IPS DF 19.7 (cell line): ENCODE measurements around the gene ENTPD2.

ENCODE experiments used
- DNase-seq: peaks from one replicate; pipeline ENCODE4 v3.0.0-alpha.2; 2013; ENCODE audit warnings: low read depth, low spot score

The ENTPD2 gene

GRCh38 chr9:137079401-137079787 lies 25.5 kb upstream of the ENTPD2 start:
- no peak for DNase-seq

GRCh38 chr9:137078701-137079400 lies 25.0 kb upstream of the ENTPD2 start:
- DNase-seq: no peak

GRCh38 chr9:137077758-137078693 lies 24.2 kb upstream of the ENTPD2 start:
- DNase-seq: no peak

- DNase-seq: no peak
These were observed 23.3 kb upstream of the ENTPD2 start, which contains the start of gene UAP1L1 for GRCh38 chr9:137077010-137077747. Gene UAP1L1, plus strand, starts transcription at chr9:137077517. Its CDS starts 16 bp downstream, at chr9:137077533.

- no peak for DNase-seq
These were observed 22.8 kb upstream of the ENTPD2 start for GRCh38 chr9:137076636-137077009.

GRCh38 chr9:137075275-137075775 lies 21.5 kb upstream of the ENTPD2 start:
- no peak for DNase-seq

- no peak for DNase-seq
These were observed 20.9 kb upstream of the ENTPD2 start for GRCh38 chr9:137074657-137075274.

GRCh38 chr9:137073992-137074399 lies 20.1 kb upstream of the ENTPD2 start:
- DNase-seq: no peak

GRCh38 chr9:137071282-137071681 lies 17.4 kb upstream of the ENTPD2 start:
- DNase-seq: no peak

GRCh38 chr9:137070906-137071275 lies 17.0 kb upstream of the ENTPD2 start:
- DNase-seq: no peak

GRCh38 chr9:137070201-137070905 lies 16.5 kb upstream of the ENTPD2 start, which contains the start of gene SAPCD2:
Gene SAPCD2, minus strand, starts transcription at chr9:137070557. Its CDS starts 97 bp downstream, at chr9:137070460.
- DNase-seq: no peak

- DNase-seq: no peak
These were observed 15.7 kb upstream of the ENTPD2 start for GRCh38 chr9:137069508-137070091.

- DNase-seq: no peak
These were observed 15.0 kb upstream of the ENTPD2 start for GRCh38 chr9:137068539-137069507.

- no peak for DNase-seq
These were observed 14.1 kb upstream of the ENTPD2 start for GRCh38 chr9:137067860-137068538.

GRCh38 chr9:137066096-137066861 lies 12.4 kb upstream of the ENTPD2 start:
- DNase-seq: no peak

GRCh38 chr9:137065336-137065967 lies 11.6 kb upstream of the ENTPD2 start:
- no peak for DNase-seq

GRCh38 chr9:137064880-137065164 lies 11.0 kb upstream of the ENTPD2 start:
- no peak for DNase-seq
